Fibroblast of lung (primary cell): Measurements from ENCODE around the gene ANGPTL2.

Source experiments
- CTCF ChIP-seq, 2 donors: IDR thresholded peaks in 1 of 2; conservative IDR thresholded peaks in 1 of 2; 1 replicate in 1 of 2; 2 replicates in 1 of 2; pipeline ENCODE4 v1.5.1; 2011 to 2012; ENCODE audit warnings: low read length in 2 of 2, control low read depth in 1 of 2, inconsistent platforms in 1 of 2, low read depth in 1 of 2, mild to moderate bottlenecking in 1 of 2
- EZH2 ChIP-seq: IDR thresholded peaks from 2 replicates; pipeline ENCODE4 v1.5.1; 2012; ENCODE audit warnings: low read length, control low read depth, mild to moderate bottlenecking; ENCODE audit errors: missing control alignments

- TF ChIP-seq EZH2: no peak
- TF ChIP-seq CTCF (conservative IDR thresholded peaks at IDR 0.05 in 1 of 2, IDR thresholded peaks at IDR 0.05 in 1 of 2; ENCODE audit: low read depth in 1 of 2, low read length in 2 of 2): no peak
These were observed 29.0 kb downstream of the ANGPTL2 start for GRCh38 chr9:127093319-127094020.
